ES-I3 (cell line): ENCODE measurements around the gene HOXD11.

Experiments
- H3K36me3 ChIP-seq: 2 replicates; pipeline ENCODE4 v1.6.1; 2013; ENCODE audit warnings: mild to moderate bottlenecking, low read length, control low read depth, moderate library complexity; ENCODE audit not compliant: insufficient read depth
- H3K4me1 ChIP-seq: 2 replicates; pipeline ENCODE4 v1.6.1; 2013; ENCODE audit warnings: mild to moderate bottlenecking, control low read depth, low read length; ENCODE audit not compliant: insufficient read depth
- H3K9ac ChIP-seq: 2 replicates; pipeline ENCODE4 v1.6.1; 2013; ENCODE audit warnings: low read depth, mild to moderate bottlenecking, low read length, moderate library complexity
- H3K9me3 ChIP-seq: 2 replicates; pipeline ENCODE4 v1.6.1; 2013; ENCODE audit warnings: mild to moderate bottlenecking, low read length, moderate library complexity; ENCODE audit not compliant: control insufficient read depth, insufficient read depth

The HOXD11 gene

DNA sequence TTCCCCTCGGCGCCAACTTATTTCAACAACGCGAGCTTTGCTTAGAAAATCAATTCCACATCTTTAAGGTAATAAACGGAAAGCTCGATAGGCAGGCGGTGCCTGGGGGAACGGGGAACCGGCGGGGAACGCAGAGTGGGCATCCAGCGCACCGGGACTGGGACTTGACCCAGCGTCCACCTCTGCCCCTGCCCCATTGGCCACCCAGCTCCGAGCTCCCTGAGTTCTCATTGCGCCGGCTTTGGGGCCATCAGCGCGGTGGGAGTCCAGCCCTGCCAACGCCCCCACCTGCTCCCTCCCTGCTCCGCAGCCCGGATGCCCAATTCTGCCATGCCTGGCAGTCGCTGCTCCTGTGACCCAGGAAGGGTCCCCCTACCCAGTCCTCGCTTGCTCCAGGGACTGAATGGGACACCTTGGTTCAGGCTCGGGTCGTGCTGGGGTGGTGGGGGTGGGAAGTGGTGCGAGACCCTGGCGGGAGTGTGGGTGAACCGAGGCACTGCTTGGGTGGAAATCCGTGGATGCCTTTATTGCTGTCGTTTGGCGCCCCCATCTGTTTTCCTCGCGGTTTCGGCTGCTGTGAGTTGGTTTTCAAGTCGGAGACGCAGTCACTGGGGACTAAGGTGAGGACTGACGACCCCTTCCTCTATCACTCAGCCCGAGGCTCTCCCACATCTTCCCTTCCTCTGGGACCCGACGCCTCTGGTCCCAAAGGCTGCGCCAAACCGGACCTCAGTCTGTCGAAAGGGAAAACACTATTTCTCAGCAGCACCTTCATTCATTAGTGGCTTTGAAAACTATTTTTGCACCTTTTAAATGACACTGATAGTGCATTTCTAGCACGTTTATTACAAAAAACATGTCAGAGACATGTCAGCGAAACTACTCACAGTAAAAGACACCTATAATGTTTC, 21.0 kb upstream of the HOXD11 start:
- H3K9ac ChIP-seq: peak overlapping the region; percentile 44; the same call in 1 of the 2 replicates
- H3K9me3 ChIP-seq: no peaks in the 10 kb centered on the region
- no peaks in the 10 kb centered on the region for H3K4me1 ChIP-seq
- H3K36me3 ChIP-seq: no peaks in the 10 kb centered on the region

DNA sequence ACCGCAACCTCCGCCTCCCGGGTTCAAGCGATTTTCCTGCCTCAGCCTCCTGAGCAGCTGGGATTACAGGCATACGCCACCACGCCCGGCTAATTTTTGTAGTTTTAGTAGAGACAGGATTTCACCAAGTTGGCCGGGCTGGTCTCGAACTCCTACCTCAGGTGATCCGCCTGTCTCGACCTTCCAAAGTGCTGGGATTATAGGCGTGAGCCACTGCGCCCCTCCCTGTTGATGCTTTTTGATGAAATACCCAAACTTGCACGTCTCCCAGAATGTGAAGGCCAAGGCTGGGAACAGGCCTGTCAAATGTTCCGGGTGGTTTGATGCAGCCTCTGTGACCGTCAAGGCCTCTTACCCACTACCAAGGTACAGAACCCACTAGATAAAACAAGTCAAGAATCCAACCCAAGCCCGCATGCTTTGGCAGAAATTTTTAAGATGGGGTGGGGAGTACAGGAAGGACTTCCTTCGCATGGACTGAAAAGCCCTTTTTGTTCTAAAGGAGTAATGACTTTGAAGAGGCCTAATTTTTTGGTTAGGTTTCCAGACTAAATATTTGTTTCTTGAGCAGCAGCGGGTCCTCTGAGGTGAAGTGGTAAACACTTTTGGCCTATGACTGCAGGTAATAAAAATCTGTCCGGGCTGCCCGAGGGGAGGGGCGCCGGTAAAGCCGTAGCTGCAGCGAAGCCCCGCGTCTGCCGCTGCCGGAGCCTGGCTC, 19.6 kb upstream of the HOXD11 start:
- H3K36me3 ChIP-seq: no peaks in the 10 kb centered on the region
- peak overlapping the region; percentile 43; the same call in 1 of the 2 replicates for H3K9ac ChIP-seq
- H3K4me1 ChIP-seq: no peaks in the 10 kb centered on the region
- H3K9me3 ChIP-seq: no peaks in the 10 kb centered on the region

DNA sequence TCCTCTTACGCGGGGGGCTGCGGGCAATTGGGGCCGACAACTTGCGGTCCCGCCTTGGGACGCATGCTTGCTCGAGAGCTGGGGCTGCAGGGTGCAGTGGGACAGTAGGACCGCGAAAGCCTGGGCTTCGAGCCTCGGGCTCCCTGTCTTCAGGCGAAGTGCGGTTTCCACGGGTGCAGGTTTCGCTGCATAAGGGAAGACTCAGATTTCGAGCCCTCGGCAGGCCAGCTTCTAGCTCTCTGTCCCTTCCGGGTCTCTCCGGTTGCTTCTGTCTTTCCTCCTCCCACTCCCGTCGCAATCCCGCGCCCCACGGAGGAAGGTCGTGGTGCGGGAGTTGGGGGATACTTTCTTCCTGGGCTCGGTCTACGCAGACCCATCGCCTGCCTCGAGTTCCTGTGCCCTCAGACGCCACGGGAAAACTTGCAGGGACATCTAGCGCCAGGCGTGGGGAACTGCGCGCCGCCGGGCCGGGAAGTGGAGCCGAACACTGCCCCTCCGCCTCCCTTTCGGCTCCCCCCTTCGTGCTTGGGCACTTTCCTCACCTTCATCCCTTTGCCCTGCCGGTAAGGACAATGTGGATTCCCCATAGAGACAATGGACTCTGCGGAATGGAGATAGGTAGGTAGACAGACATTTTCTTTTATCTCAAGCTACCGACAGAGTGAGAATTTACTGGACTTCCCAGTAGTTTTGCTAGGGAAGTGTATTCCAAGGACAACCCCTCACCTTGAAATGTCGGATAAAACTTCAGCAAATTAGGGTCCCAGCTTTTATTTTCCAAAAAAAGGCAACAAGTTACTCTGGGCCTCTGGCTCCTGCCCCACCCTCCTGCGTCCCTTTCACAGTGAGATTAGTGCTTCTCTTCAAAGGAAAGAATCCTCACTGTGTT, 18.8 kb upstream of the HOXD11 start:
- Histone ChIP-seq H3K36me3 (no peaks in the 10 kb centered on the region), H3K9me3 (0 out of 2 replicates have a peak, but pooled peaks cover under 1% of the 10 kb centered on the region), H3K4me1 (no peaks in the 10 kb centered on the region), H3K9ac (peak overlapping the region; percentile 43; the same call in 1 of the 2 replicates)

DNA sequence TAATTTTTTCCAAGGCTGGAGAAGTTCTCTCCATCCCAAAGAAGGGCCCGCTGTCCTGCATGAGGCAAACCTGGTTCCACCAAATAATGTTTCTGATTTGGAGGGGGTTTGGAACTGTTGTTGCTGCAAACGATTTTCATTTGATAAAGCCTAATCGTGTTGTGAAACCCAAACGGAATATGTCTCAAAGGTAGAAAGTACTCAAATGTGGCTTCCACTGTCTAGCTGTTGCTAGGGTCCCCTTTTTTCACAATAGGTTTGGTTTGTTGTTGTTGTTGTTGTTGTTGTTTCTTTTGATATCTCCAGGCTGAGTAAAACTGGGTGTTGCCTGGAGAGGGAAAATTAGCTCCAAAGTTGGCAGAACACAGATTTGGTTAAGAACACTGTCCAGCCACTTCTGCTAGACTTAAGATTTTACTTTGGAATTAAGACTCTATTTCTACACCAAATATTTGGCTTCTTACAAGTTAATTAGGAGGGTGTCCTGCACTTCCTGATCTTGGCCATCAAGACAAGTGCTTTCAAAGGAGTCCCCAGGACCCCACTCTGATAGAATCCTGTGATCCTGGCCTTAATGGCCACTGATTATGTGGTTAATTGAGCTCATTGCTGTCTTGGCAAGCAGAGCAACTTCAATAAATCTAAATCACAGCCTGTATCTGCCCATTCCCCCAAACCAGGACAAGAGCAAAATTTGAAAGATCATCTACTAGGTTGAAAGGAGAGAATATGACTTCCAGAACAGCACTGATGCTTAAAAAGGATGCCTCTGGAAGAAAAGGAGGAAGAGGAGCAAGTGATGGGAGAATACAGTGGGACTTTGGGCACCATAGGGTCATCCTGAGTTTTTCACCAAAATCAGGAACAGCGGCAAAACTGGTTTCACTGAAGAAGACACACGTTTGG, 17.9 kb upstream of the HOXD11 start:
- Histone ChIP-seq H3K36me3 (no peaks in the 10 kb centered on the region), H3K4me1 (no peaks in the 10 kb centered on the region), H3K9ac (no peak overlapping the region), H3K9me3 (0 out of 2 replicates have a peak, but pooled peaks cover 4% of the 10 kb centered on the region)

DNA sequence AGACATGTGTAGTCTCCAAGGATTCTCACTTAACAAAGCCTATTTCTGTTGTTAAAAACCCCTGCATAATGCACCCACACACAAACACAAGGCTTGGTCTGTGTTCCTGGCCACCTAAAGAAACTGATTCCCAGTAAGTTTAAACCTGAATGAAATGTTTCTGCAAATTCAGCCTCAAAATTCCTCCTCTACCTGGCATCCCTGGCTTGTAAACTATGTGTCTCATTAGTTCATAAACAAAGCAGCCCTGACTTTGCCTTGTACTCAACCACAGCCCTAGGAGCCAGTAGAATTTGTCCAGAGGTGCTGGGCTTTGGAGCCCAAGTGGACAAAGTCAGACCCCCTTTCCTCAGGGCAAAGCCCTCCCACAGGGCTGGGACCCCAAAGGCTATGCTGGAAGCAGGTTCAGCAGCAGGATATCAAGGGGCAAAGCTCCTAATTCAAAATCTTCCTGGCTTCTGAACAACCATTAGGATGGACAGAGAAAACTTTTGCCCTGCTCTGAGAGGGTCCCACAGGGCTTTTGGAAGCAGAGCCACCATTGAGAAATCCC, 17.2 kb upstream of the HOXD11 start:
- H3K4me1 ChIP-seq: no peaks in the 10 kb centered on the region
- 0 out of 2 replicates have a peak, but pooled peaks cover 4% of the 10 kb centered on the region for H3K9me3 ChIP-seq
- no peaks in the 10 kb centered on the region for H3K36me3 ChIP-seq
- H3K9ac ChIP-seq: no peak overlapping the region

DNA sequence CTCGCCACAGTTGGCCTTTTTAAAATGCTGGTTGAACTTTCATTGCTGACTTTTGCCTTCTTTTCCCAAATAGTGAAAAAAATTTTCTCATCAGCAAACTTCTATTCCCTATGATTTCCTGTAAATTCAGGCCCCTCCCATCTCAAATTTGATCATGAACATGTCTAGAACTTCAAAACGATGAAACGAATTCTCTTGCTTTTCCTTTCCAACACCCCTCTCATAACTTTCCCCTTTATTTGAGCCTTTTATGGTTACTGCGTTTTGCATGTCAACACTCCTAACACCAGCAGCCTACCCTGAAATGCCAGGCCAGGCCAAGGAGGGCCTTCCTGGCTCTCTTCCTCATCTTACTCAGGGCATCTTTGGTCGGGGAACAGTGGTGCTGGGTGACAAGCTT, 16.2 kb upstream of the HOXD11 start:
- Histone ChIP-seq H3K9ac (no peak overlapping the region), H3K9me3 (0 out of 2 replicates have a peak, but pooled peaks cover 4% of the 10 kb centered on the region), H3K36me3 (no peaks in the 10 kb centered on the region), H3K4me1 (no peaks in the 10 kb centered on the region)

DNA sequence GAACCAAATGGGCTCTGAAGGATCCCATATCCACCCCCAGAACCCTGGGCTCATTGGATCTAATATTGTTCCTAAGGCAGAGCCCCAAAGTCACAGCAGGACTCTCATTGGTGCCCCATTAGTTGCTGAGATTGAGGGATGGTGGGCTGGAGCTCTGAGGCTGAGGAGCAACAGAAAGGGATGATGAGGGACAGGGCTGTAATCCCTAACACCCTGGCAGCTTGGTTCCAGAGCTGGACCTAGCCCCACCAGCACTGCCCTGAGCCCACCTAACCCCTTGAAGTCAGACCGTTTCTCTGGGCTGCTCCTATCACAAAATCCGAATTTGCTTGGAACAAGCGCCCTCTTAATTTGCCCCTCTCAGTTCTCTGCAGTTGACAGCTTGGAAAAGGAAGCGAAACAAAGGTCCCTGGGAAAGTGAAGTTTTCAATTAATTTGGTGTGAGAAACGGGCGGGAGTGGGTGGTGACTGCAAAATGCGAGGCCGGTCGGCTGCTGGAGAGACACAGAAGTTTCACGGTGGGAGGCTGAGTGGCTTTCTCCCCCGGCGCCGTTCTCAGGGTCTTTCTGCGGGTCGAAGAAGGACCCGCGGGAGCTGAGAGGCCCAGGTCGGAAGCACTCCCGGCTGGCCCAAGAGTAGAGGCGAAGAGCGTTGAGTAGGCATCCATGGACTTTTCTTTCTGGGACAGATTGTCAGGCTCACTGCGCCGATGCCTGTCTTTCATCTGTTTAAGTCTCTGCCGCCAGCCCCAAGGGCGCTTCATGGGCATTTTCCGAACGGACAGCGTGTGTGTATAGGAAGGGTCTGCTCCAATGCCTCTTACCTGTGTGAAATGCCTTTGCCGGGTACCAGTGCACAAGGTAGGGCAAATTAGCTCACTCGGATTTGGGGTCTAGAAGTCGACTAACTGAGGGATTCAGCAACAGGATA, 15.5 kb upstream of the HOXD11 start:
- Histone ChIP-seq H3K36me3 (no peaks in the 10 kb centered on the region), H3K4me1 (peaks cover 5% of the 10 kb centered on the region; the same call in 1 of the 2 replicates), H3K9ac (no peak overlapping the region), H3K9me3 (0 out of 2 replicates have a peak, but pooled peaks cover 4% of the 10 kb centered on the region)

DNA sequence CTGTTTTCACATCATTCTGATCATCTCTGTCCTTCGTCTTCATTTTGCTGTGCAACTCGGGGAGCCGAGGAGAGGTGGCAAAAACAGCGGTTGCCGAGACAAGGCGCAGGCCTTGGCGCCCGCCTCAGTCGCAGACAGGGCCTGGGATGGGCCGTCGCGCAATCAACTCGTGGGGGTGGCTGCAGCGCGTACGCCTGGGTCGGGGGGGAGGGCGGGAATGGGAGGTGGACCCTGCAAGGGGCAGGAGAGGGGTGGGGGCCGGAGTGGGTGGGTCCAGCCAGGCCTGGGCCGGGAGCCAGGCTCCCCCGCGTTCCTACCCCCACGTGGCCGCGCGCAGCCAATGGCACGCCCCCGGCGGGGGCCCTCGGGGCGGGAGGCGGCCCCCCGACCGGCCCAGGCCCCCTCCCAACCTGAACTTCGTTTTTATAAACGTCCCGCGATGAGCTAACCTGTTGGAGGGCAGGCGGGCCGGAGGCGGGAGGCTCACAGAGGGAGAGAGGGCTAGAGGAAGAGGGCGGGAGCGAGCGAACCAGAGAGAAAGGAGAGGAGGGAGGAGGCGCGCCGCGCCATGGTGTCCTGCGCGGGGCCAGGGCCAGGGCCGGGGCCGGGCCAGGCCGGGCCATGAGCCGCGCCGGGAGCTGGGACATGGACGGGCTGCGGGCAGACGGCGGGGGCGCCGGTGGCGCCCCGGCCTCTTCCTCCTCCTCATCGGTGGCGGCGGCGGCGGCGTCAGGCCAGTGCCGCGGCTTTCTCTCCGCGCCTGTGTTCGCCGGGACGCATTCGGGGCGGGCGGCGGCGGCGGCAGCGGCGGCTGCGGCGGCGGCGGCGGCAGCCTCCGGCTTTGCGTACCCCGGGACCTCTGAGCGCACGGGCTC, 14.6 kb upstream of the HOXD11 start, which contains the start of gene HOXD13:
HOXD13 (plus strand) TSS at position 452 of the 875 bp plus-strand sequence; CDS start at position 622, 170 bp downstream.
- 0 out of 2 replicates have a peak, but pooled peaks cover 4% of the 10 kb centered on the region for H3K9me3 ChIP-seq
- H3K4me1 ChIP-seq: peaks cover 5% of the 10 kb centered on the region; the same call in 1 of the 2 replicates
- H3K9ac ChIP-seq: peak within 1 kb of the TSS; percentile 41; the same call in 1 of the 2 replicates
- no peaks in the 10 kb centered on the region for H3K36me3 ChIP-seq

DNA sequence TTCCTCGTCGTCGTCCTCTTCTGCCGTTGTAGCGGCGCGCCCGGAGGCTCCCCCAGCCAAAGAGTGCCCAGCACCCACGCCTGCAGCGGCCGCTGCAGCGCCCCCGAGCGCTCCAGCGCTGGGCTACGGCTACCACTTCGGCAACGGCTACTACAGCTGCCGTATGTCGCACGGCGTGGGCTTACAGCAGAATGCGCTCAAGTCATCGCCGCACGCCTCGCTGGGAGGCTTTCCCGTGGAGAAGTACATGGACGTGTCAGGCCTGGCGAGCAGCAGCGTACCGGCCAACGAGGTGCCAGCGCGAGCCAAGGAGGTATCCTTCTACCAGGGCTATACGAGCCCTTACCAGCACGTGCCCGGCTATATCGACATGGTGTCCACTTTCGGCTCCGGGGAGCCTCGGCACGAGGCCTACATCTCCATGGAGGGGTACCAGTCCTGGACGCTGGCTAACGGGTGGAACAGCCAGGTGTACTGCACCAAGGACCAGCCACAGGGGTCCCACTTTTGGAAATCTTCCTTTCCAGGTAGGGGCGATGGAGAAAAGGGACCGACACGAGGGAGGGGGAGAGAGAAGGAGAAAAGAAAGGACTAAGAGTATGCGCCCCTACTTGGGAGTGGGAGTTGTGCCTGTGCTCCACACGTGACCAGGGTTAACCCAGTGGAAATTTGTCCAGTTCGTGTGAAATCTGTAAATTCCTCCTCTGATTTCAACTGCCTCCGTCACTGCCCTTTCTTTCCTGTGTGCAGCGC, 13.8 kb upstream of the HOXD11 start:
- H3K4me1 ChIP-seq: peaks cover 9% of the 10 kb centered on the region
- 0 out of 2 replicates have a peak, but pooled peaks cover 4% of the 10 kb centered on the region for H3K9me3 ChIP-seq
- H3K9ac ChIP-seq: peak overlapping the region; percentile 36; the same call in 1 of the 2 replicates
- no peaks in the 10 kb centered on the region for H3K36me3 ChIP-seq

DNA sequence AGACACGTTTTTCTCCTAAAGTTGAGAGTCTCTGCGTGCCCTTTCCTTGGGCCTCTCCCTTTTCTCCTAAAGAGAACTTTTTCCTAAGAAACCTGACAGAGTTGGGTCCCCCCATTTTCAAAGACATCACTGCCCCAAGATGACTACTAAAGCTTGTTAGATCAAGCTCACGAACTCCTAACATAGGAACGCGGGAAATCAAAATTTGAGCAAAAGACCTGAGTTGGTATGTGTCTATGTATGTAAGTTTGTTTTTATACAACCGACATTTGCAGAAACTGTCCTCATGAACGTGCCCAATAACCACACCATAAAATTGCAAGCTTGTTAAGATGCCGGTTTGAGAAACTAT, 13.2 kb upstream of the HOXD11 start:
- no peak overlapping the region for H3K9ac ChIP-seq
- peaks cover 9% of the 10 kb centered on the region for H3K4me1 ChIP-seq
- 0 out of 2 replicates have a peak, but pooled peaks cover 4% of the 10 kb centered on the region for H3K9me3 ChIP-seq
- H3K36me3 ChIP-seq: no peaks in the 10 kb centered on the region

DNA sequence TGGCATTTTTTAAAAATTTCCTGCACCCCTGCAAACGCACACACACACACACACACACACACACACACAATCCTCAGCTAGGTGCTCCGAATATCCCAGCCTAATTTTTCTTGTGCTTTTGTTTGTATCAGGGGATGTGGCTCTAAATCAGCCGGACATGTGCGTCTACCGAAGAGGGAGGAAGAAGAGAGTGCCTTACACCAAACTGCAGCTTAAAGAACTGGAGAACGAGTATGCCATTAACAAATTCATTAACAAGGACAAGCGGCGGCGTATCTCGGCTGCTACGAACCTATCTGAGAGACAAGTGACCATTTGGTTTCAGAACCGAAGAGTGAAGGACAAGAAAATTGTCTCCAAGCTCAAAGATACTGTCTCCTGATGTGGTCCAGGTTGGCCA, 12.7 kb upstream of the HOXD11 start:
- Histone ChIP-seq H3K9ac (no peak overlapping the region), H3K4me1 (peaks cover 9% of the 10 kb centered on the region), H3K9me3 (0 out of 2 replicates have a peak, but pooled peaks cover 4% of the 10 kb centered on the region)

More for the DNA sequence above, 12.7 kb upstream of the HOXD11 start:
- H3K36me3 ChIP-seq: no peaks in the 10 kb centered on the region
